Sigmoid colon (tissue), 3 donors: Measurements from ENCODE around the gene ASXL1.

Source experiments
- POLR2A ChIP-seq, 2 donors: fragments of 450-650 bp; IDR thresholded peaks; one replicate each; pipeline ENCODE4 v1.6.1; 2016; ENCODE audit warnings: antibody characterized with exemption in 2 of 2, mild to moderate bottlenecking in 2 of 2, moderate library complexity in 2 of 2
- TF ChIP-seq, protein P1 (sequence below), 4 experiments: fragments of 450-650 bp in 3 of 4; fragments of 200-600 bp in 1 of 4; IDR thresholded peaks; one replicate each; pipeline ENCODE4 v1.5.1; 2016 to 2019; ENCODE audit warnings: antibody characterized with exemption in 4 of 4, mild to moderate bottlenecking in 3 of 4, moderate library complexity in 2 of 4

GRCh38 chr20:32468313-32468640 lies 110.1 kb downstream of the ASXL1 start:
- TF ChIP-seq, protein P1, sequence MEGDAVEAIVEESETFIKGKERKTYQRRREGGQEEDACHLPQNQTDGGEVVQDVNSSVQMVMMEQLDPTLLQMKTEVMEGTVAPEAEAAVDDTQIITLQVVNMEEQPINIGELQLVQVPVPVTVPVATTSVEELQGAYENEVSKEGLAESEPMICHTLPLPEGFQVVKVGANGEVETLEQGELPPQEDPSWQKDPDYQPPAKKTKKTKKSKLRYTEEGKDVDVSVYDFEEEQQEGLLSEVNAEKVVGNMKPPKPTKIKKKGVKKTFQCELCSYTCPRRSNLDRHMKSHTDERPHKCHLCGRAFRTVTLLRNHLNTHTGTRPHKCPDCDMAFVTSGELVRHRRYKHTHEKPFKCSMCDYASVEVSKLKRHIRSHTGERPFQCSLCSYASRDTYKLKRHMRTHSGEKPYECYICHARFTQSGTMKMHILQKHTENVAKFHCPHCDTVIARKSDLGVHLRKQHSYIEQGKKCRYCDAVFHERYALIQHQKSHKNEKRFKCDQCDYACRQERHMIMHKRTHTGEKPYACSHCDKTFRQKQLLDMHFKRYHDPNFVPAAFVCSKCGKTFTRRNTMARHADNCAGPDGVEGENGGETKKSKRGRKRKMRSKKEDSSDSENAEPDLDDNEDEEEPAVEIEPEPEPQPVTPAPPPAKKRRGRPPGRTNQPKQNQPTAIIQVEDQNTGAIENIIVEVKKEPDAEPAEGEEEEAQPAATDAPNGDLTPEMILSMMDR (IDR thresholded peaks at IDR 0.05): no peak
- TF ChIP-seq POLR2A (IDR thresholded peaks at IDR 0.05): no peak
